ENCODE results near the gene PFKFB1.
A peak's percentile ranks its signal among the peaks of the same experiment; 100 is the strongest.

Gene PFKFB1

DNA sequence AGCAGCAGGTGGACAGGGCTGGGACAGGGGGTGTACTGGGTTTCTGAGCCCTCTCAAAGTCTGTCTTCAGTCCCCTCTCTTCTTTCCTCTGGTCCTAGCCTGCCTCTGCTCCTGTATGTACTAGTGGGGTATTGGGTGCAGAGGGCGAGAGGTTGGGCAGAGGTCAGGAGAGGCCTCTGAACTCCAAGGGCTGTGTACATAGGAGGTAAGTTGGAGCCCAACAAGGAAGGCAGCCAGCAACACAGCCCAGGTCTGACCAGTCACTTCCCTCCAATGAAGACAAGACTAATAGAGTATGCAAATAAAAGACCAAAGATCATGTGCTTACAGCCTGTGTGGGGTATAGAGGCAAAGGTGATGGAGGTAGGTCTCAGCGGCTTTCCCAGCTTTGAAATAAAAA lies at the start of gene PFKFB1:
PFKFB1 (minus strand) TSS at position 90 of the 400 bp plus-strand sequence. CDS start 181 bp downstream, outside the sequence.
- DNase-seq, result no peak

GRCh38 chrX:55041514-55041913 lies 47.5 kb upstream of the PFKFB1 start:
- no peak for DNase-seq

- no peak for DNase-seq
These were observed 45.5 kb upstream of the PFKFB1 start for GRCh38 chrX:55039471-55039870.

DNA sequence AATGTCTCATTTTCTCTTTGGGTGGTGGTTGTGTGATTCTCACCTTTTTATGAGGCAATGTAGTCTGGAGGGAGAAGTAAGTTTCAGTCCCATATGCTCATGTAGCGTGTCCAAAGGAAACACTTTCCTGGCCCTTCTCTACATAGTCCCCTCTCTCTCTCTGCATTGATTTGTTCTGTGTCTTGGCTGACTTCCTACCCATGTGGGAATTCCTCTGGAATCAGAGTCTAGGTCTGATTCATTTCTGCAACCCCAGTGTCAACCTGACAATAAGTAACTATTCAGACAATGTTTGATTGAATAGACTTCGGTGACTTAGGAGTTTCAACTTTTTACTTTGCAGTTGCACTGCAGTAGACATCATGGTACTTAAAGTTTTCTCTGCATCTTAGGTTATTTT lies 39.4 kb upstream of the PFKFB1 start:
- no peak for DNase-seq

- DNase-seq, result no peak
These were observed 36.5 kb upstream of the PFKFB1 start, which contains the start of gene ALAS2 for GRCh38 chrX:55030271-55031205. ALAS2 (minus strand) TSS chrX:55030977; CDS start chrX:55026000, 4,977 bp downstream.

- DNase-seq, result no peak
These were observed 35.3 kb upstream of the PFKFB1 start for GRCh38 chrX:55029291-55029690.

DNA sequence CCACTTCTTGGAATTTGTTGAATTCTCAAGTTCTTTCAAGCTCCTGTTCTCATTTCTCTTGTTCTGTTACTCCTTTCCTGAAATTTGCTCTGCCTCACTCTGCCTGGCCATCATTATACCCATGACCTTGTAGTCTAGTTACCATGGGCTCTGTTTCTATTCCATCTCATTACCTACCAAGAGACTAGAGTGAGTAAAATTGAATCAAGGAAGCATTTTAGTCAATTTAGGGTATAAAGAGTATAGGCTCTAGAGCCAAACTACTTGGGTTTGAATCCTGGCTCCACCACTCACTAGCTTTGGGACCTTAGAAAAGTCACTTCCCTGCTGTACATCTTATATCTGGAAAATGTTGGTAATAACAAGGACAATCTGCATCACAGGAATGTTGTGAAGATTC lies 34.6 kb upstream of the PFKFB1 start:
- DNase-seq, result no peak

GRCh38 chrX:55028040-55028439 lies 34.1 kb upstream of the PFKFB1 start:
- no peak for DNase-seq

DNA sequence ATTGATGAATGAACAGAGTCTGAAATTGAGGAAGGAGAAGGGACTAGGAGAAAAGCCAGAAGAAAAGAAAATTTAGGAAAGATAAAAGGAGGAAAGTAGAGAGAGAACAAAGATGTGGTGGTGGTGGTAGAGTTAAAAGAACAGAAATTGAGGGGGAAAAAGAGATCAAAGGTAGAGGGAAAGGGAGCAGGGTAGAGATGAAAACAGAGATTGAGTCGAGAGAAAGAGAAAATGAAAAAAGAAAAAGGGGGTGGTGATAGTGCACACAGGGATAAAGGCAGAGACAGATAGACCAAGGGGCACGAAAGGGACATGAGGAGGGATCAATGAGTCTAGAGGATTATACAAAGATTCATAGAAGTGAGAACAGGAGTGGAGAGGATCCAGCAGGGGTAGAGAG lies 32.9 kb upstream of the PFKFB1 start:
- no peak for DNase-seq

DNA sequence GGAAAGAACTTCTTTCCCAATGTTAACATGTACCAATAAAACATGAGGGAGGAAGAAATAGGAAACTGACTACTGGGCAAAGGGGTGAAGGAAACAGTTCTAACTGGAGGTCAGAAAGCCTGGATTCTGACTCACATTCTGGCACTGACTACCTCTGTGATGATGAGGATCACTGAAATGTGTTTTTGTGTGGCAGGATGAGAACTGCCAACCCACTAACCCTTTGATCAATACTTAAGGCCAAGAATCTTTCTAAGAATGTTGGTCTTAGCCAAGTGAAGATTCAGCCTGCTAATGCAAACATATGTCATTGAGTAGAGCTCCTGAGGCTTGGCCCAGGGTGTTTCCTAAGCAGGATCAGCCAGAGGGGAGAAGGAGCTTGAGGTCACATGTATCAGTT lies 32.2 kb upstream of the PFKFB1 start:
- DNase-seq, result no peak

GRCh38 chrX:55014897-55015299 lies 20.9 kb upstream of the PFKFB1 start:
- no peak for DNase-seq

DNA sequence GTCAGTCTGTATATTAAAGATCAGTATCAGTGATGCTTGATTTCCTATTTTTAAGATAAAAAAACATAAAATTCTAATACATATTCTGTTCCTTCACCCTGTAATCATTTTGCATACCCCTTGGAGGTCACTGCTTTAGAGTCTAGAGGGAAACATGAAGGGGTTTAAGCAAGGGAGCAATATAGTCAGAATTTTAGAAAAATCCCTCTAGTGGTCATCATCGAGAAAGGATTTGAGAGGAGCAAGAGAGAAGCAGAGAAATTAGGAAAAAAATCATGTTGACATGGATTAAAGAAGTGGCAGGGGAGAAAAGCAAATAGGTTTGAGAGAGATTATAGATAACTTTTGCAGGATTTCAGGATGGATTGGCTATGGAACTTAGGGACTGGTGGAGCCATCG lies 17.3 kb upstream of the PFKFB1 start:
- no peak for DNase-seq

GRCh38 chrX:55008571-55009358 lies 14.8 kb upstream of the PFKFB1 start:
- no peak for DNase-seq

GRCh38 chrX:55007656-55008055 lies 13.7 kb upstream of the PFKFB1 start:
- no peak for DNase-seq

DNA sequence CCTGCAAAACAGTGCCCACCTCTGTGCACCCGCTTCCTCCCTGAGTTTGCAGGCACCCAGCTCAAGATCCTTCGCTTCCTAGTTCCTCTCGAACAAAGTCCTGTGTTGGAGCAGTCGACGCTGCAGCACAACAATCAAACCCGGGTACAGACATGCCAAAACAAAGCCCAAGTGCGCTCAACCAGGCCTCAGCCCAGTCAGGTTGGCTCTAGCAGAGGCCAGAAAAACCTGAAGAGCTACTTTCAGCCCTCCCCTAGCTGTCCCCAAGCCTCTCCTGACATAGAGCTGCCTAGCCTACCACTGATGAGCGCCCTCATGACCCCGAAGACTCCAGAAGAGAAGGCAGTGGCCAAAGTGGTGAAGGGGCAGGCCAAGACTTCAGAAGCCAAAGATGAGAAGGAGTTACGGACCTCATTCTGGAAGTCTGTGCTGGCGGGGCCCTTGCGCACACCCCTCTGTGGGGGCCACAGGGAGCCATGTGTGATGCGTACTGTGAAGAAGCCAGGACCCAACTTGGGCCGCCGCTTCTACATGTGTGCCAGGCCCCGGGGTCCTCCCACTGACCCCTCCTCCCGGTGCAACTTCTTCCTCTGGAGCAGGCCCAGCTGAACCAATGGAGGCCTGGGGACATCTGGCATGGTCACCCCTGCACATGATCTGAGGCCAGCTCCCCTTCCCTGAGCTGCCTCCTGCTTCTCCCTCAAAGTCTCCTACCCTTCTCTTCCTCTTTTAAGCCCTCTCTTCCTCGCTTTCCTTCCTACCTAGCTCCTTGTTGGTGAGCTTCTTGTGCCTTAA lies 13.0 kb upstream of the PFKFB1 start:
- no peak for DNase-seq

DNA sequence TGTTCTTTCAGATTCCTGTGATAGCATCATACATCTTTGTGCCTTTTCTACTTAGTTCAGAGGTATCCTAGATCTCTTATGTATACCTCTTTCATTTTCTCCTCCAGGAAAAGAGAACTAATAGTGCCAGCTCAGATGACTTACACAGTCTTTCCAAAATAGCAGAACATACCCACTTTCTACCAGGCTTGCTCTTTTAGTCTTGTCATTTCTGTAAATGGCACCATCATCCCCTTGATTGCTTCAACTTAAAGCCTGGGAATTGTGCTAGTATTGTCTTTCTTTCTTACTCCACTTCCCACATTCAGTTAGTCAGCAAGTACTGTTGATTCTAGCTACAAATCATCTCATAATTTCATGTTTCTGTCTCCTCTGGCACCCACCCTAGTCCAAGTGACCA lies 11.3 kb upstream of the PFKFB1 start:
- DNase-seq, result no peak

- DNase-seq, result no peak
These were observed 10.2 kb upstream of the PFKFB1 start for GRCh38 chrX:55004231-55004630.

DNA sequence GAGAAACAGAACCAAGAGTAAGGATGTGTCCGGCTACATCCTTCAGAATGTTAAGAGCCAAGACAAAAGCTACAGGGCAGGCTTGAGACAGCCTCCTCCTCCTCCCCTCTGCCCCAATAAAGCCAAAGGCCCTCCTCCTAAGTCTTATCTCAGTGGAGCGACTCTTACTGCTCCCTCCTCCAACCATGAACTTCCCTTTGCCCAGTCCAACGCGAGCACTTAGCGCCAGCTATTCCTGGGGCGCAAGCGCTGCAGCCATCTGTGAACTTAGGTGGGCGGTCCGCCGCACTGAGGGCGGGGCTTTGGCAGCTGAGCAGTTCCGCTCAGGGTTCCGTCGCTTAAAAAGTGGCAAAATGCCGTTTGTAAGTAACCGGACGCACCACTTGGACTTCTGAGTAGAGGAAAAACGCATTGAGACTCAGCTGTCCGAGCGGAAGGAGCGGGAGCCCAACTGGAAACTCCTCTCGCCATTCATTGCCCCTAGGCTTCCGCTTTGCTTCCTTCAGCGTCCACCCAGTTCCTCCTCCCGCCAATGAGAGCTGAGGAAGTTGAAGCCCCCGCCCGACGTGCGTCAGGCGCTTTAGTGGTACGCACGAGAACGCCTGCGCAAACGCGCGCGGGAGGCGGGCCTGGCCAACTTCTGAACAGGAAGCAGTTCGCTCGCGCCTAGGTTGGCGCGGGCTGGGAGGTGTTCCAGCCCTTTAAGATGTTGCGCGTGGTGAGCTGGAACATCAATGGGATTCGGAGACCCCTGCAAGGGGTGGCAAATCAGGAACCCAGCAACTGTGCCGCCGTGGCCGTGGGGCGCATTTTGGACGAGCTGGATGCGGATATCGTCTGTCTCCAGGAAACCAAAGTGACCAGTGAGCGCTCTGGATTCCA lies 6.0 kb upstream of the PFKFB1 start, which contains the start of gene APEX2:
APEX2 (plus strand) TSS at position 647 of the 882 bp plus-strand sequence; CDS start at position 707, 60 bp downstream.
- DNase-seq, result peak; percentile 88

DNA sequence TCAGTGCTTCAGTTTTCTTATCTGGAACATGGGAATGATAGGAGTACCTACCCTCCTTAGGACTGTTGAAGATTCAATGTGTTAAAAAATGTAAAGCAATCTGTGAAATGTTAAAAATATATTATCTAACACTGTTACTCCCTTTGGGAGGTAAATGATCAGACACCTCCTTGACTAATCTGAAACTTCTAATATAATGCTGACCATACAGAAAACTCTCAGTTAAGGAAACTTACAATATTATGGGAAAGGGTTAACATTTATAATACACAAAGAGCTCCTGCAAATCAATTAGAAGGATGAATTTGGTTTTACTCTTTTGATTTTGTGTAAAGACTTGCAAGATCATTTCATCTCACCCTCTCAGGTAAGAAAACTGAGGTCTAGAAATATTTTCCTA lies 1.6 kb upstream of the PFKFB1 start:
- DNase-seq, result no peak

GRCh38 chrX:54994668-54995351 lies 822 bp upstream of the PFKFB1 start:
- peak; percentile 4 for DNase-seq
